ENCODE results near the gene PRPF6. TPM values are rescaled to one million over a fixed set of nuclear protein-coding genes. Genes with fewer than 3 reads are reported as not detected.
"Not testable (repeated sequence)": the region's sequence is repeated elsewhere in the genome, so short reads cannot be mapped to it uniquely, and the experiment has no call there.

Gene PRPF6
- polyA plus RNA-seq, 6 donors from 2014 or later = 46.4 to 83.8 (median 66.9) TPM

DNA sequence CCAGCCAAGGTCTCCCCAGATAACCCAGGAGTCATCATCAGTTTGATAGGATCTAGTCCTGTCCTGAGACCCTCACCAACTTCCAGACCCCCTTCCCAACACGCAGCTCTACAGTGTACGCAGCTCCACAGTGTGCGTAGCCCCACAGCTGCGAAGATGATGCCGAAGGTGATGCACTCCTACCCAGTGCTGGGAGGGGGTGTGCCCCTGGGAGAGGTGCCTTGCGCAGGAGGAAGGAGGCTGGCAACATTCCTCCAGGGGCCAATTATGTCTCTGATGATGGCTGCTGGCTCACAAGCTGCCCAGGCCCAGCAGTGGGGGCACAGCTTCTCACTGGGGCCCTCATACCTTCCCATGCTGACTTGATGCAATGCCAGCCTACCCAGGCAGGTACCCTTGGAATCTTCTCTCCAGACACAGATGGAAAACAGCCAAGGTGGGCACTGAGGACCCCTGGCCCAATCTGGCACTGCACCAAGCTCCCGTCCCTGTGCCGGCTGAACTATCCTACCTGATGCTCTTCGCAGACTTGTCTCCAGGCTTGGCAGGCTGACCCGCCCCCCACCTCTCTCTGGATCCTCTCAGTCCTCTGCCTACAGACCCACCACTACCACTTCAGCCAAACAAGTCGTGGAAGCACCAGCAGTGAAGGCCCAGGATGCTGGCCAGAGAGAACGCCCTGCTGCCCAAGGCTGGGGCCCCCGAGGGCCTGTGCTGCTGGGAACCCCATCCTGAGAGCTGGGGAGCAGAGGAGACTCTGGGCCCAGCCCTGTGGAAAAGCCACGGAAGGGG, 12.6 kb upstream of the PRPF6 start:
- no peak for DNase-seq
- H3K27ac Mint-ChIP-seq = peak overlapping the region in 2 of 6 donors; percentile 42 to 74
- H3K9me3 Mint-ChIP-seq = peaks cover 0 to 8% (median 0%) of the 10 kb centered on the region in 7 donors
- no peaks in the 10 kb centered on the region for H3K36me3 Mint-ChIP-seq
- H3K4me1 Mint-ChIP-seq = peaks cover 12 to 23% (median 17%) of the 10 kb centered on the region in 3 donors
- H3K27me3 Mint-ChIP-seq = no peaks in the 10 kb centered on the region
- ATAC-seq (ENCODE audit: low read depth in 2 of 2) = no peak
- peak overlapping the region; percentile 72 to 91 (median 82) for H3K4me3 Mint-ChIP-seq

- Mint-ChIP-seq H3K9me3 (peaks cover 0 to 5% (median 0%) of the 10 kb centered on the region in 7 donors), H3K36me3 (peaks cover 0 to 6% of the 10 kb centered on the region in 2 donors), H3K27ac (peak overlapping the region in 4 of 6 donors; percentile 36 to 74 (median 60)), H3K27me3 (no peaks in the 10 kb centered on the region), H3K4me3 (peak overlapping the region; percentile 72 to 91 (median 86)), H3K4me1 (peaks cover 20 to 28% (median 24%) of the 10 kb centered on the region in 3 donors)
- ATAC-seq (ENCODE audit: low read depth in 2 of 2) = peak; percentile 24 to 32
- DNase-seq = peak; percentile 25
Measured at GRCh38 chr20:63968928-63969760, 11.8 kb upstream of the PRPF6 start.

GRCh38 chr20:63969838-63970713, 10.9 kb upstream of the PRPF6 start, which contains the start of gene ZNF512B:
ZNF512B (minus strand) TSS chr20:63969930; CDS start chr20:63967950, 1,980 bp downstream.
- ATAC-seq (ENCODE audit: low read depth in 2 of 2) = peak; percentile 46
- Mint-ChIP-seq H3K4me1 (peaks cover 21 to 31% (median 24%) of the 10 kb centered on the region in 3 donors), H3K27ac (peak within 1 kb of the TSS in 4 of 6 donors; percentile 36 to 74 (median 60)), H3K4me3 (peak within 1 kb of the TSS; percentile 76 to 91 (median 86)), H3K36me3 (peaks cover 0 to 7% of the 10 kb centered on the region in 2 donors), H3K9me3 (peaks cover 0 to 5% (median 0%) of the 10 kb centered on the region in 7 donors), H3K27me3 (no peaks in the 10 kb centered on the region)
- DNase-seq = peak; percentile 32

GRCh38 chr20:63970714-63971431, 10.1 kb upstream of the PRPF6 start:
- ATAC-seq (ENCODE audit: low read depth in 2 of 2) (no peak), DNase-seq (no peak)
- Mint-ChIP-seq H3K27ac (peak overlapping the region in 1 of 6 donors; percentile 12), H3K36me3 (peaks cover 0 to 9% of the 10 kb centered on the region in 2 donors), H3K27me3 (no peaks in the 10 kb centered on the region), H3K4me1 (peaks cover 23 to 31% (median 25%) of the 10 kb centered on the region in 3 donors), H3K4me3 (peak overlapping the region; percentile 70 to 89 (median 82)), H3K9me3 (peaks cover 0 to 5% (median 0%) of the 10 kb centered on the region in 7 donors)

- not testable (repeated sequence) for H3K9me3 Mint-ChIP-seq; ATAC-seq (ENCODE audit: low read depth in 2 of 2); H3K27ac Mint-ChIP-seq; H3K27me3 Mint-ChIP-seq; DNase-seq
- peak overlapping the region in 5 of 8 donors; percentile 34 to 87 (median 77) for H3K4me3 Mint-ChIP-seq
- peaks cover 0 to 18% of the 10 kb centered on the region in 2 donors for H3K36me3 Mint-ChIP-seq
- H3K4me1 Mint-ChIP-seq = peaks cover 32 to 35% (median 34%) of the 10 kb centered on the region in 3 donors
Measured at GRCh38 chr20:63971960-63972311, 9.0 kb upstream of the PRPF6 start.

DNA sequence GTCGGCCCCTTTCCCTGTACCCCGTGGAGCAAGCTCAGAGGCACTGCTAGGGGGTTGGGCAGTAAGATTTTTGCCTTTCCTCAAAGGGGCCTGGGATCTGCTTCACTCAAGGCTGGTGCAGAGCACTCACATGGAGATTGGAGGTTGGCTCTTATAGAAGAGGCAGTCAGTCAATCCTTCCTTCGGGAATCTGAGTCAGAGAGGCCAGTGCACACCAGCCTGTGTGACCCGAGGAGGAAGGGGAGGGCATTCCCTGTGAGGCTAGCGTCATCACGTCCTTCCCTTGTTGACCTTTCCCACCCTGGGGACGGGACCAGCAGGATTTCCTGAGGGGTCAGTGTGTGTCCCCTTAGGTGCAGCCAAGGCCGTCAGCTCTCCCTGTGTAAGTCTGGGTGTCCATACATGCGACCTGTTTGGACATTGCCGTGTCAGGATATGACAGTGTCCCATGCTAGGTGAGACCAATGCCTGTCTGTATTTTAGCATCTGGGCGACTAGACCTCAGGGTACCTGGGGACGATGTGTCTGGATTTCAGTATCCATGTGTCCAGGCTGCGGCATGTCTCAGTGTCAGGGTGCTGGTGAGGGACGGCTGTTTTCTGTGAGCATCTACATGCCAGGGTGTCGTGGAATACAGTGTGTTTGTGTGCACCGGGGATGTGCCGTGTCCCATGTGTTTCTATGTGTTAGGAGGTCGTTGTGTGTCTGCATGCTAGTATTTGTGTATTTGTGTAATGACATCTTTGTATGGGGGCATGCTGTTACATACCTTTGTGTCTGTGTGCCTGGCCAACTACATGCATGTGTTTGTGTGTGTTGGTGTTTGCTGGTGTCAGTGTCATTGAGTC, 8.4 kb upstream of the PRPF6 start:
- Mint-ChIP-seq H3K4me3 (peak overlapping the region in 4 of 8 donors; percentile 2 to 69 (median 44)), H3K9me3 (no peaks in the 10 kb centered on the region), H3K27me3 (no peaks in the 10 kb centered on the region), H3K27ac (no peak overlapping the region), H3K4me1 (peaks cover 34 to 36% (median 35%) of the 10 kb centered on the region in 3 donors), H3K36me3 (peaks cover 0 to 18% of the 10 kb centered on the region in 2 donors)
- ATAC-seq (ENCODE audit: low read depth in 2 of 2) (no peak), DNase-seq (no peak)

DNA sequence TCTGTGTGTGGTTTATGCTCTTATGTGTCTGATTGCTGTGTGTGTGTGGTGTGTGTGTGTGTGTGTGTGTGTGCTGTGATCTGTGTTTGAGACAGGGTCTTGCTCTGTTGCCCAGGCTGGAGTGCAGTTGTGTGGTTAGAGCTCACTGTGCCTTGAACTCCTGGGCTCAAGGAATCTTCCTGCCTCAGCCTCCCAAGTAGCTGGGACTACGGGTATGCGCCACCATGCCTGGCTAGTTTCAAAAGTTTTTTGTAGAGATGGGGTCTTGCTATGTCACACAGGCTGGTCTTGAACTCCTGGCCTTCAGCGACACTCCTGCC, 7.8 kb upstream of the PRPF6 start:
- H3K27me3 Mint-ChIP-seq = no peaks in the 10 kb centered on the region
- H3K36me3 Mint-ChIP-seq = peaks cover 0 to 18% of the 10 kb centered on the region in 2 donors
- no peak overlapping the region for H3K27ac Mint-ChIP-seq
- ATAC-seq (ENCODE audit: low read depth in 2 of 2) (no peak), DNase-seq (no peak)
- no peaks in the 10 kb centered on the region for H3K9me3 Mint-ChIP-seq
- H3K4me3 Mint-ChIP-seq = peak overlapping the region in 1 of 8 donors; percentile 55
- H3K4me1 Mint-ChIP-seq = peaks cover 37 to 40% (median 39%) of the 10 kb centered on the region in 3 donors

DNA sequence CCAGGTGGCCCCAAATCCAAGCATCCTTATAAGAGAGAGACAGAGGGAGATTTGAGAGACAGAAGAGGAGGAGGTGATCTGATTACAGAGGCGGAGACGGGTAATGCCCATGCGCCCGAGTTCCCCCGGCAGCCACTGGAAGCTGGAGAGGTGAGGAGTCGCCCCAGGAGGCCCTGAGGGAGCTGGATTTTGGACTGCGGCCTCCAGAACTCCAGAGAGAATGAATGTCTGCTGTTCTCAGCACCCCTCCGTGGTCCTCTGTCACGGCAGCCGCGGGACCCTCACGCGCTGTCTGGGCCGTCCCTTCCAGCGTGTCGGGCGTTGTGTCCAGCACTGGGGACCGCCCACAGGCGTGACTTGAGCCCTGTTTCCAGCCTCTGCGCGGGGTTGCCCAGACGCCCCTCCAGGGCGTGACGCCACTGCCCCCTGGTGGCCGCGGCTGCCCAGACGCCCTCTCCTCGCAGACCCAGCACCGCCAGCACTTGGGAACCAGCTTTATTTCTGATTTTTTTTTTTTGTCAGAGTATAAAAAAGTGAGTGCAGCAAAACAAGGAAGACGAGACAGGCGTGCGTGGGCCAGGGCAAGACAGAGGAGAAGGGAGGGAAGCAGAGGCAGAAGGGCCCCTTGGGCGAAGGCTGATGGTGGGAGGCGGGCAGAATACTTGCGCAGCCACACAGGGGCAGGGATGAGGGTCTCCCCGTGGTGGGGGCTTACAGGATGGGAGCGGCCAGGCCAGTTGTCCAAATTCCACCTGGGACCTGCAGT, 7.1 kb upstream of the PRPF6 start:
- Mint-ChIP-seq H3K27me3 (no peaks in the 10 kb centered on the region), H3K27ac (peak overlapping the region in 4 of 6 donors; percentile 41 to 92 (median 64)), H3K4me3 (peak overlapping the region in 3 of 8 donors; percentile 55 to 68 (median 57)), H3K4me1 (peaks cover 37 to 41% (median 37%) of the 10 kb centered on the region in 3 donors), H3K9me3 (no peaks in the 10 kb centered on the region), H3K36me3 (peaks cover 0 to 18% of the 10 kb centered on the region in 2 donors)
- peak; percentile 74 for DNase-seq
- peak; percentile 72 to 78 for ATAC-seq (ENCODE audit: low read depth in 2 of 2)

DNA sequence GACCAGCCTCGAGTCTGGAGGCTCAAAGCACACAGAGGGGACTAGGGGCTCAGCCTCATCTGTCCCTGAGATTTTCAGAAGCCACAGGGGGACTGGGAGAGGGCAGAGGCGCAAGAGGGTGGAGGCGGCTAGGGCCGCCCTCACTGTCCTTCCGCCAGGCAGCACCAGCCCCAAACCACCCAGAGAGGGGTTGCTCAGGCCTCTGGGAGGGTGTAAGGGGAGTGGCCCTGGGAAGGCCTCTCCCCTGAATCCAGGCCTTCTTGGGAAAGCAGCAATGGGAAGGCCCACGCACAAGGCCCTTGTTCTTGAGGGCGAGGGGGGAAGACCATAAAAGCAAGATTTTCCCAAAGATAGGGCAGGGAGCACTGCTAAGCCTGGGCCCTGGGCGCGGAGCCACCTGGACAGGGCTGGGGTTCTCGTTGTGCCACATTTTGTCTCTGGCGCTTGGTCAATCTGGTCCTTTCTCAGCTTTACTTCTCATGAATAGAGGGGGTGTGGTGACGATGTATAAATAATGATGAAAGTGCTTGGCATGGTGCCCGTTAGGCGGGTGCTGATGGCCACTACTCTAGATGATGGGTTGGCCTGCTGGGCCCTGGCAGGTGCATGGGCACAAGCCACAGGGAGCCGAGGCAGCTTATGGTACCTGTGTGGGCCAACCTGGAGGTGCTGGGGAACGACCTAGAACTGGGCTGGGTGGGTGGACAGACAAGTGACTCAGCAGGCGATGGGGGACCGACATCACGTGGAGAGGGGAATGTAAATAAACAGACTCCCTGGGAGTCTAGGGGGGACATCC, 6.3 kb upstream of the PRPF6 start:
- Mint-ChIP-seq H3K27ac (peak overlapping the region in 2 of 6 donors; percentile 62 to 92), H3K27me3 (no peaks in the 10 kb centered on the region), H3K4me1 (peaks cover 35 to 39% (median 35%) of the 10 kb centered on the region in 3 donors), H3K9me3 (no peaks in the 10 kb centered on the region), H3K36me3 (peaks cover 0 to 18% of the 10 kb centered on the region in 2 donors), H3K4me3 (peak overlapping the region in 2 of 8 donors; percentile 40 to 55)
- ATAC-seq (ENCODE audit: low read depth in 2 of 2) (no peak), DNase-seq (no peak)

DNA sequence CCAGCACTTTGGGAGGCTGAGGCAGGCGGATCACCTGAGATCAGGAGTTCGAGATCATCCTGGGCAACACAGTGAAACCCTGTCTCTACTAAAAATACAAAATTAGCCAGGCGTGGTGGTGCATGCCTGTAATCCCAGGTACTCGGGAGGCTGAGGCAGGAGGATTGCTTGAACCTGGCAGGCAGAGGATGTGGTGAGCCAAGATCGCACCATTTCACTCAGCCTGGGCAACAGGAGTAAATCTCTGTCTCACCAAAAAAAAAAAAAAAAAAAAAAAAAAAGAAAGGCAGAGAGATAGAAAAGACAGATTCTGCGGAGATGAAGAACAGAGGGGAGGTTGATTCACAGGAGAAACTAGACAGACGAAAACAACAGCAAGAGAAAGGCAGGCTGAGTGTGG, 4.4 kb upstream of the PRPF6 start:
- ATAC-seq (ENCODE audit: low read depth in 2 of 2); H3K9me3 Mint-ChIP-seq; DNase-seq; H3K27me3 Mint-ChIP-seq: not testable (repeated sequence)
- H3K4me1 Mint-ChIP-seq = peaks cover 42 to 53% (median 46%) of the 10 kb centered on the region in 3 donors
- H3K27ac Mint-ChIP-seq = peak overlapping the region in 2 of 6 donors; percentile 17 to 41
- peak overlapping the region in 4 of 8 donors; percentile 4 to 87 (median 53) for H3K4me3 Mint-ChIP-seq
- H3K36me3 Mint-ChIP-seq = peaks cover 0 to 18% of the 10 kb centered on the region in 2 donors

All from naive B cell (primary cell).